ENCODE data around the gene LAMTOR3. TPM values are rescaled to one million over a fixed set of nuclear protein-coding genes. Genes with fewer than 3 reads are reported as not detected.

Gene LAMTOR3
- total RNA-seq, 2 donors from 2014 or later: 14.2 to 16.6 TPM

DNA sequence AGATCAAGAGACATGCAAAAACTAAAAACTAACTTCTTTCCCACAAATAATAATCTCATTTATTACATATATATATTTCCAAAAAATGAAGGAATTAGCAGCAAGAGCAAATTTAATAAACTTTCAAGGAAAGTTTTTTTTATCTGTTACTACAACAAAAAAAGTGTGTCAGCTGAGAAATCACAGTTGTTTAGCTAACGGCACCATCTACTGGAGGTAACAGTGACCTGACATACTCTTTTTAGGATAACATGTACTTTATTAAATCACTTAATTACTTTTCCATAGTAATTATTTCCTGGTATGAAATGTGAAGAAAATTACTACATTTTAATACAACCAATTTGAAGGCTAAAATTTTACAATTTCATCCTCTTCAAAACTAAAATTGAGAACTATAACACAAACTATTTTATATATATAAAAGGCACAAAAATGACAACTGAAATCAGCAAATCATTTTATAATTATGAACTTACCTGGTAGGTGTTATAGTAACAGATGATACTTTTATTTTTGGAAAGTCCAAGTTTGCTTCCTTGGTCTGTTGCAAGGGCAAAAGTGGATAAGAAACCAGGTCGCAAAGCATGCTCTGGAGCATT is 9.1 kb downstream of the LAMTOR3 start:
- Histone ChIP-seq H3K36me3 (replicated peaks in 1 of 2; ENCODE audit: insufficient read depth in 1 of 2, low read depth in 2 of 2) (peaks cover 7 to 16% of the 10 kb centered on the region in 2 donors), H3K27me3 (no peaks in the 10 kb centered on the region), H3K27ac (no peak overlapping the region), H3K9me3 (no peaks in the 10 kb centered on the region), H3K4me3 (no peak overlapping the region), H3K4me1 (no peaks in the 10 kb centered on the region)
- intact Hi-C loops (cut with DNase I): no loop called here
- DNase-seq (peak in 1 of 4 donors; percentile 31), ATAC-seq (no peak)
- 50 to 66% methylated on average over 2 of the region's 2 CpGs for WGBS, 2 donors
- no peak for TF ChIP-seq POLR2A (IDR thresholded peaks at IDR 0.05)
- TF ChIP-seq, protein P1, sequence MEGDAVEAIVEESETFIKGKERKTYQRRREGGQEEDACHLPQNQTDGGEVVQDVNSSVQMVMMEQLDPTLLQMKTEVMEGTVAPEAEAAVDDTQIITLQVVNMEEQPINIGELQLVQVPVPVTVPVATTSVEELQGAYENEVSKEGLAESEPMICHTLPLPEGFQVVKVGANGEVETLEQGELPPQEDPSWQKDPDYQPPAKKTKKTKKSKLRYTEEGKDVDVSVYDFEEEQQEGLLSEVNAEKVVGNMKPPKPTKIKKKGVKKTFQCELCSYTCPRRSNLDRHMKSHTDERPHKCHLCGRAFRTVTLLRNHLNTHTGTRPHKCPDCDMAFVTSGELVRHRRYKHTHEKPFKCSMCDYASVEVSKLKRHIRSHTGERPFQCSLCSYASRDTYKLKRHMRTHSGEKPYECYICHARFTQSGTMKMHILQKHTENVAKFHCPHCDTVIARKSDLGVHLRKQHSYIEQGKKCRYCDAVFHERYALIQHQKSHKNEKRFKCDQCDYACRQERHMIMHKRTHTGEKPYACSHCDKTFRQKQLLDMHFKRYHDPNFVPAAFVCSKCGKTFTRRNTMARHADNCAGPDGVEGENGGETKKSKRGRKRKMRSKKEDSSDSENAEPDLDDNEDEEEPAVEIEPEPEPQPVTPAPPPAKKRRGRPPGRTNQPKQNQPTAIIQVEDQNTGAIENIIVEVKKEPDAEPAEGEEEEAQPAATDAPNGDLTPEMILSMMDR (IDR thresholded peaks at IDR 0.05): peak in 5 of 7 experiments; percentile 33 to 56 (median 46)

DNA sequence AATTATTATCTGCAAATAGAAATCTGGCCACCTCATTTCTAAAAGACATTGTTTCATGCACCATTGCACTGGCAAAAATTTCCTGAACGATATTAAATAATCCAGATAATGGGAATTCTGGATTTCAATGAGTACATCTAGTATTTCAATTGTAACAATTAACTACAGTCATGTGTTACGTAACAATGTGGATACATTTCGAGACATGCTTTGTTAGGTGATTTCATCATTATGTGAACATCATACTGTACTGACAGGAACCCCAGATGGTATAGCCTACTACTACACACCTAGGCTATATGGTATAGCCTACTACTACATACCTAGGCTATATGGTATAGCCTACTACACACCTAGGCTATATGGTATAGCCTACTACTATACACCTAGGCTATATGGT is 14.8 kb downstream of the LAMTOR3 start:
- H3K4me1 ChIP-seq: no peaks in the 10 kb centered on the region
- TF ChIP-seq, protein P1 (IDR thresholded peaks at IDR 0.05): no peak
- no peak for TF ChIP-seq POLR2A (IDR thresholded peaks at IDR 0.05)
- DNase-seq (no peak), ATAC-seq (no peak)
- H3K36me3 ChIP-seq (replicated peaks in 1 of 2; ENCODE audit: insufficient read depth in 1 of 2, low read depth in 2 of 2): peaks cover 11 to 26% of the 10 kb centered on the region in 2 donors
- H3K27me3 ChIP-seq: no peaks in the 10 kb centered on the region
- 83 to 89% methylated on average over 3 of the region's 3 CpGs for WGBS, 2 donors
- no peaks in the 10 kb centered on the region for H3K9me3 ChIP-seq
- intact Hi-C loops (cut with DNase I): no loop called here
- no peak overlapping the region for H3K4me3 ChIP-seq
- H3K27ac ChIP-seq: no peak overlapping the region

DNA sequence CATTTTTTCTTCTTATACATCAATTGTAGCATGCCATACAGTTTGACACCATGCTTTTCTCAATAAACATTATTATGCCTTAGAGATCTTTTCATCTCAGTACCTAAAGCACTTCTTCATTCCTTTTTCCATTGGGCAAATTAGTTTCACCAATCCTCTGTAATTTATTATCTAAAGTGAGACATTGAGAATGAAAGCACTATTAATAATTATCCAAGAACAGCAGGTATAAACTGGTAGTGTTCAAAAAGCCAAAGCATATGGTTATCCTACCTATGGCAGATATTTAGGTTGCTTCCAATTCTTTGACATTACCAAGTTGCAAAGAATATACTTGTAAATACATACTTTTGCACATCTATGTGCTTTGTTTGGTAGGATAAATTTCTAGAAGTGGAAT is 15.6 kb downstream of the LAMTOR3 start:
- intact Hi-C loops (cut with DNase I): no loop called here
- Histone ChIP-seq H3K27me3 (no peaks in the 10 kb centered on the region), H3K9me3 (no peaks in the 10 kb centered on the region), H3K27ac (no peak overlapping the region), H3K36me3 (replicated peaks in 1 of 2; ENCODE audit: insufficient read depth in 1 of 2, low read depth in 2 of 2) (peaks cover 11 to 25% of the 10 kb centered on the region in 2 donors), H3K4me1 (no peaks in the 10 kb centered on the region), H3K4me3 (no peak overlapping the region)
- ATAC-seq: no peak
- no peak for DNase-seq
- TF ChIP-seq POLR2A (IDR thresholded peaks at IDR 0.05): no peak
- TF ChIP-seq, protein P1 (IDR thresholded peaks at IDR 0.05): no peak

DNA sequence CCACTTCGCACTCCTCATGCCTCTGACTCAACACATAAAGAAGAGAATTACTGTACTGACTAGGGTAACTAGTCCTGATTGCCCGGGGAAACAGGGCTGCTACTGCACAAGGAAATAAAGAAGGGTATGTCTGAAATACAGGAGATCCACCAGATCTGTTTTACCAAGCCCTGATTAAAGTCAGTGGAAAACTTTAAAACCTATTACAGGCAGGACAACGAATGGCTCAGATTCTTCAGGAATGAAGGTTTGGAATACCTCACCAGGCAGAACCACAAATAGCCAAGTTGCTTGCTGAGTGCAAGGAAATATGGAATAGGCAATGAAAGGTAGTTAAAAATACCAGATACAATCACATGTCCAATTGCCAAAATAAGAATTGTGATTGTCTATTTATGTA is 17.3 kb downstream of the LAMTOR3 start:
- no peaks in the 10 kb centered on the region for H3K4me1 ChIP-seq
- H3K36me3 ChIP-seq (replicated peaks in 1 of 2; ENCODE audit: insufficient read depth in 1 of 2, low read depth in 2 of 2): peaks cover 11 to 22% of the 10 kb centered on the region in 2 donors
- no peaks in the 10 kb centered on the region for H3K27me3 ChIP-seq
- intact Hi-C loops (cut with DNase I): no loop called here
- no peak for ATAC-seq
- no peak overlapping the region for H3K27ac ChIP-seq
- no peak for DNase-seq
- 84 to 90% methylated on average over 3 of the region's 3 CpGs for WGBS, 2 donors
- H3K4me3 ChIP-seq: no peak overlapping the region
- TF ChIP-seq POLR2A (IDR thresholded peaks at IDR 0.05): no peak
- TF ChIP-seq, protein P1 (IDR thresholded peaks at IDR 0.05): no peak
- H3K9me3 ChIP-seq: no peaks in the 10 kb centered on the region

DNA sequence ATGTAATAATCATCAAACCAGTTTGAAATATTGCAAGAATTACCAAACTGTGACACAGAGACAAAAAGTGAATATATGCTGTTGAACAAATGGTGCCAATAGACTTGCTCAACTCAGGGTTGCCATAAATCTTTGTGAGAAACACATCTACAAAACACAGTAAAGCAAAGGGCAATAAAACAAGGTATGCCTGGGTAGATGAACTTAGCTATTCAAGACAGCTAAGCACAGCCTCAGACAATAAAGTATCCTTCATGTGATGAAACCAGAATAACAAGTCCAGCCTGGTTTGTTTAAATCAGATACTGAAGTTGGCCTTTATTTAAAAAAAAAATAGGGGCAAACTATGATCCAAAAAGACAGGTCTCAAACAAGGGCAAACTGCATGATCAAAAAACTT is 19.2 kb downstream of the LAMTOR3 start:
- no peaks in the 10 kb centered on the region for H3K4me1 ChIP-seq
- peaks cover 3 to 9% of the 10 kb centered on the region in 2 donors for H3K36me3 ChIP-seq (replicated peaks in 1 of 2; ENCODE audit: insufficient read depth in 1 of 2, low read depth in 2 of 2)
- H3K27ac ChIP-seq: no peak overlapping the region
- H3K4me3 ChIP-seq: no peak overlapping the region
- intact Hi-C loops (cut with DNase I): no loop called here
- no peak for ATAC-seq
- no peak for DNase-seq
- TF ChIP-seq POLR2A (IDR thresholded peaks at IDR 0.05): no peak
- no peaks in the 10 kb centered on the region for H3K9me3 ChIP-seq
- no peaks in the 10 kb centered on the region for H3K27me3 ChIP-seq

Measured in body of pancreas (tissue), 4 donors.